ENCODE measurements around the gene COX7A2L. TPM values are rescaled to one million over a fixed set of nuclear protein-coding genes. Genes with fewer than 3 reads are reported as not detected.

COX7A2L gene
- total and polyA plus RNA-seq, 9 of the 15 experiments (the other 6 are each of a cell fraction or from before 2014, with no cell fraction given) = 118 to 481 (median 163) TPM

GRCh38 chr2:42331569-42332284 lies 29.3 kb downstream of the COX7A2L start (continued):
- TF ChIP-seq ZNF398 (CRISPR knock-in tag; IDR thresholded peaks at IDR 0.05) = no peak
- 0 out of 2 replicates have a peak, but pooled peaks have one; percentile 29 for TF ChIP-seq EP400 (IDR thresholded peaks at IDR 0.05)
- TF ChIP-seq MECOM (CRISPR knock-in tag; IDR thresholded peaks at IDR 0.05) = 0 out of 2 replicates have a peak, but pooled peaks have one; percentile 47
- no peak for TF ChIP-seq CEBPG (CRISPR knock-in tag; IDR thresholded peaks at IDR 0.05)
- peak; percentile 63 to 66 for TF ChIP-seq CEBPG (tag; conservative IDR thresholded peaks at IDR 0.05 in 1 of 2, IDR thresholded peaks at IDR 0.05 in 1 of 2)
- TF ChIP-seq ARID1B (IDR thresholded peaks at IDR 0.05) = peak; percentile 29
- no peak for TF ChIP-seq HDAC6 (IDR thresholded peaks at IDR 0.05; ENCODE audit: low read depth, low read length)
- peak; percentile 24; the same call in 1 of the 2 replicates for TF ChIP-seq JUND (IDR thresholded peaks at IDR 0.05; ENCODE audit: borderline replicate concordance, low read depth, low read length)
- TF ChIP-seq JUND (tag; IDR thresholded peaks at IDR 0.05; ENCODE audit: borderline replicate concordance, low read depth, low read length) = peak; percentile 56; the same call in 2 of the 3 replicates
- no peak for TF ChIP-seq ZNF586 (CRISPR knock-in tag; conservative IDR thresholded peaks at IDR 0.05)
- no peak for TF ChIP-seq ZNF507 (tag; conservative IDR thresholded peaks at IDR 0.05)
- no peak for TF ChIP-seq NELFE (IDR thresholded peaks at IDR 0.05; ENCODE audit: insufficient read depth, insufficient read length)
- TF ChIP-seq CEBPB (tag; IDR thresholded peaks at IDR 0.05) = peak; percentile 54; the same call in 1 of the 2 replicates
- TF ChIP-seq NFE2L1 (tag; IDR thresholded peaks at IDR 0.05; ENCODE audit: borderline replicate concordance, low read depth) = no peak
- TF ChIP-seq ARID3A (IDR thresholded peaks at IDR 0.05; ENCODE audit: borderline replicate concordance, low read depth, low read length) = no peak
- peak; percentile 88 for TF ChIP-seq ATF3 (IDR thresholded peaks at IDR 0.05)
- TF ChIP-seq ATF3 (CRISPR knock-in tag; conservative IDR thresholded peaks at IDR 0.05) = no peak
